HG03378 (cell line): ENCODE measurements around the gene PLXNA4.
"Not testable (repeated sequence)": the region's sequence is repeated elsewhere in the genome, so short reads cannot be mapped to it uniquely, and the experiment has no call there.

Experiments used
- ATAC-seq: cut with Tn5 transposase; IDR thresholded peaks from one replicate; pipeline ENCODE4 v1.9.1; 2021; ENCODE audit warnings: mild to moderate bottlenecking, moderate library complexity; ENCODE audit not compliant: unreplicated experiment

PLXNA4 gene

GRCh38 chr7:132397070-132397469 lies 179.2 kb downstream of the PLXNA4 start:
- no peak for ATAC-seq

GRCh38 chr7:132395361-132395760 lies 180.9 kb downstream of the PLXNA4 start:
- ATAC-seq, result no peak

- no peak for ATAC-seq
These were observed 181.7 kb downstream of the PLXNA4 start for GRCh38 chr7:132394283-132395198.

GRCh38 chr7:132393789-132394261 lies 182.4 kb downstream of the PLXNA4 start:
- ATAC-seq, result no peak

GRCh38 chr7:132392713-132393112 lies 183.6 kb downstream of the PLXNA4 start:
- ATAC-seq, result no peak

- no peak for ATAC-seq
These were observed 185.6 kb downstream of the PLXNA4 start for GRCh38 chr7:132390705-132391104.

GRCh38 chr7:132390049-132390448 lies 186.2 kb downstream of the PLXNA4 start:
- ATAC-seq, result not testable (repeated sequence)

GRCh38 chr7:132388688-132389087 lies 187.6 kb downstream of the PLXNA4 start:
- no peak for ATAC-seq

GRCh38 chr7:132387596-132387995 lies 188.7 kb downstream of the PLXNA4 start:
- no peak for ATAC-seq

- no peak for ATAC-seq
These were observed 190.0 kb downstream of the PLXNA4 start for GRCh38 chr7:132386201-132386681.

- no peak for ATAC-seq
These were observed 192.3 kb downstream of the PLXNA4 start for GRCh38 chr7:132383962-132384361.

- ATAC-seq, result no peak
These were observed 194.4 kb downstream of the PLXNA4 start for GRCh38 chr7:132381742-132382472.

GRCh38 chr7:132380059-132380458 lies 196.2 kb downstream of the PLXNA4 start:
- no peak for ATAC-seq

- no peak for ATAC-seq
These were observed 197.0 kb downstream of the PLXNA4 start for GRCh38 chr7:132379292-132379691.

GRCh38 chr7:132377703-132378584 lies 198.3 kb downstream of the PLXNA4 start:
- ATAC-seq, result no peak

GRCh38 chr7:132377015-132377414 lies 199.3 kb downstream of the PLXNA4 start:
- ATAC-seq, result no peak

GRCh38 chr7:132376361-132377013 lies 199.8 kb downstream of the PLXNA4 start:
- no peak for ATAC-seq

- no peak for ATAC-seq
These were observed 202.4 kb downstream of the PLXNA4 start for GRCh38 chr7:132373879-132374278.

GRCh38 chr7:132373041-132373440 lies 203.2 kb downstream of the PLXNA4 start:
- ATAC-seq, result no peak

GRCh38 chr7:132371948-132372347 lies 204.3 kb downstream of the PLXNA4 start:
- ATAC-seq, result no peak
